Skeletal muscle tissue (tissue), 4 donors: ENCODE measurements around the gene TENM3. TPM values are rescaled to one million over a fixed set of nuclear protein-coding genes. Genes with fewer than 3 reads are reported as not detected.

Experiments
- H3K27ac ChIP-seq: one replicate; pipeline ENCODE4 v1.7.0; 2013; ENCODE audit warnings: mild to moderate bottlenecking, low read depth, low read length, inconsistent platforms
- H3K27me3 ChIP-seq, 3 donors: one replicate each; pipeline ENCODE4 v1.7.0; 2013; ENCODE audit warnings: low read length in 3 of 3; ENCODE audit not compliant: control insufficient read depth in 3 of 3, insufficient read depth in 3 of 3
- H3K36me3 ChIP-seq, 3 donors: one replicate each; pipeline ENCODE4 v1.7.0; 2013; ENCODE audit warnings: low read length in 3 of 3; ENCODE audit not compliant: control insufficient read depth in 3 of 3, insufficient read depth in 3 of 3
- H3K4me1 ChIP-seq, 3 donors: one replicate each; pipeline ENCODE4 v1.7.0; 2013; ENCODE audit warnings: low read length in 3 of 3, mild to moderate bottlenecking in 3 of 3; ENCODE audit not compliant: control insufficient read depth in 3 of 3, insufficient read depth in 3 of 3
- H3K4me3 ChIP-seq, 3 donors: one replicate each; pipeline ENCODE4 v1.7.0; 2013; ENCODE audit warnings: low read length in 3 of 3
- H3K9ac ChIP-seq, 3 donors: one replicate each; pipeline ENCODE4 v1.7.0; 2013; ENCODE audit warnings: low read length in 3 of 3, mild to moderate bottlenecking in 3 of 3, moderate library complexity in 2 of 3, low read depth in 1 of 3
- H3K9me3 ChIP-seq, 3 donors: one replicate each; pipeline ENCODE4 v1.7.0; 2013; ENCODE audit warnings: low read length in 3 of 3; ENCODE audit not compliant: control insufficient read depth in 3 of 3
- total RNA-seq: library from RNA; depleted of rRNA; stranded (reverse); fragments of >200 nt; gene quantifications from one replicate; pipeline ENCODE4 v1.2.3, GENCODE V29; 2014
- donor health status: Osteomylitis.

Gene TENM3
- total RNA-seq, 1 donor from 2014 or later = 29.7 TPM

GRCh38 chr4:182425302-182425701 lies 182.1 kb downstream of the TENM3 start:
- Histone ChIP-seq H3K27ac (no peak overlapping the region), H3K9me3 (no peaks in the 10 kb centered on the region), H3K36me3 (no peaks in the 10 kb centered on the region), H3K27me3 (no peaks in the 10 kb centered on the region), H3K9ac (no peak overlapping the region), H3K4me1 (no peaks in the 10 kb centered on the region), H3K4me3 (no peak overlapping the region)

DNA sequence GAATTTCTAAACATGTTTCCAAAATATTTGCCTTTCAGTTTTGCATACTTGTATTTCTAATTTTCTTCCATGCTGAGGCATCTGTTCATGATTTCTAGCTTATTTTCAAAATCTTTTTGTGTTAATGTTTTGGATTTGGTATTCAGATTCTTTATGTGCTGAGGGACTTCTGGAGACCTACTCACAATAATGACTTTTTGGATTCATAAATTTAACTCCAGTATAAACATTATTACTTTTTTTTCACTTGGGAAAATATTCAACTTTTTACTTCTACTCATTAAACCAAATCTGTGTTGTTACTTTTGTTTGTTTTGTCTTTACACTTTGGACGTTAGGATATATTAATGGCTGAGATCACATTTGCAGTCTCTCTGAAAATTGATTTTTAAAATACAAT lies 183.7 kb downstream of the TENM3 start:
- no peaks in the 10 kb centered on the region for H3K36me3 ChIP-seq
- H3K27ac ChIP-seq = no peak overlapping the region
- H3K9me3 ChIP-seq = no peaks in the 10 kb centered on the region
- no peaks in the 10 kb centered on the region for H3K27me3 ChIP-seq
- H3K4me1 ChIP-seq = no peaks in the 10 kb centered on the region
- H3K4me3 ChIP-seq = no peak overlapping the region
- H3K9ac ChIP-seq = no peak overlapping the region

DNA sequence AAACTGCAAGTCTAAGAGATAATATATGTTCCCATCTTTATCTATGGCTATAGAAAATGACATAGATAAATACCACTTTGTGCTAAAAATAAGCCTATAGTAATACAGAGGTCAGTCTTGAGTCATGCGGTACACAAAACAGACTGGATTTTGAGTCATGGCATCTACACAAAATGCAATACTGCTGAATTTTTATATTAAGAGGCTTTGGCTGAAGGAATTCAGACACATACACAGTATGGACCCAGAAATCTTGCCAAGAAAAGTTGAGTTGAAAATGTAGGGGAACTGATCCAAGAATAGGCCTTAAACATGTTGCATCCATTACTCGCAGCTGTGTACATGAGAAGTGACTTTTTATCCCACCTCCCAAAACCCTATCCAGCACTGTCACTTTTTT lies 184.4 kb downstream of the TENM3 start:
- Histone ChIP-seq H3K36me3 (no peaks in the 10 kb centered on the region), H3K27me3 (no peaks in the 10 kb centered on the region), H3K4me1 (peaks cover 0 to 2% (median 0%) of the 10 kb centered on the region in 3 donors), H3K9me3 (no peaks in the 10 kb centered on the region), H3K27ac (no peak overlapping the region), H3K4me3 (no peak overlapping the region), H3K9ac (no peak overlapping the region)

- no peak overlapping the region for H3K27ac ChIP-seq
- H3K36me3 ChIP-seq = no peaks in the 10 kb centered on the region
- H3K9me3 ChIP-seq = no peaks in the 10 kb centered on the region
- H3K4me3 ChIP-seq = no peak overlapping the region
- H3K4me1 ChIP-seq = peaks cover 5 to 10% (median 7%) of the 10 kb centered on the region in 3 donors
- H3K9ac ChIP-seq = no peak overlapping the region
- no peaks in the 10 kb centered on the region for H3K27me3 ChIP-seq
Observed at GRCh38 chr4:182429896-182430295, 186.7 kb downstream of the TENM3 start.

DNA sequence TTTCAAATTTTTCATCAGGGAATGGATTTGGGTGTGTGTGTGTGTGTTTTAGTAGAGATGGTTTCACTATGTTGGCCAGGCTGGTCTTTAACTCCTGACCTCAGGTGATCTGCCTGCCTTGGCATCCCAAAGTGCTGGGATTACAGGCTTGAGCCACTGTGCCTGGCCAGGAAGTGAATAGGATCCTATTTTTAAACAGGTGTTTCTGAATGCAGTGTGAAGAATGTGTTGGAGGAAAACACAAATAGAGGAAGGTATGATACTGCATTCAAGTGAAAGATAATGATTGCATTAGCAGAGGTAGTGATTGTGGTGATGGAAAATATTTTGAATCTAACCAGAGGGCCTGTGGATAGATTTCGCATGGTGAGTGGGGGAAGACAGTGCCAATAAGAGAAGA lies 189.6 kb downstream of the TENM3 start:
- Histone ChIP-seq H3K27me3 (no peaks in the 10 kb centered on the region), H3K27ac (no peak overlapping the region)

GRCh38 chr4:182434720-182435119 lies 191.5 kb downstream of the TENM3 start:
- Histone ChIP-seq H3K9ac (no peak overlapping the region), H3K4me3 (no peak overlapping the region), H3K36me3 (no peaks in the 10 kb centered on the region), H3K27me3 (no peaks in the 10 kb centered on the region), H3K4me1 (peaks cover 5 to 10% (median 9%) of the 10 kb centered on the region in 3 donors), H3K9me3 (no peaks in the 10 kb centered on the region), H3K27ac (no peak overlapping the region)

More for the DNA sequence above, 189.6 kb downstream of the TENM3 start:
- Histone ChIP-seq H3K4me3 (no peak overlapping the region), H3K9ac (no peak overlapping the region), H3K4me1 (peaks cover 5 to 10% (median 9%) of the 10 kb centered on the region in 3 donors), H3K9me3 (no peaks in the 10 kb centered on the region), H3K36me3 (no peaks in the 10 kb centered on the region)

DNA sequence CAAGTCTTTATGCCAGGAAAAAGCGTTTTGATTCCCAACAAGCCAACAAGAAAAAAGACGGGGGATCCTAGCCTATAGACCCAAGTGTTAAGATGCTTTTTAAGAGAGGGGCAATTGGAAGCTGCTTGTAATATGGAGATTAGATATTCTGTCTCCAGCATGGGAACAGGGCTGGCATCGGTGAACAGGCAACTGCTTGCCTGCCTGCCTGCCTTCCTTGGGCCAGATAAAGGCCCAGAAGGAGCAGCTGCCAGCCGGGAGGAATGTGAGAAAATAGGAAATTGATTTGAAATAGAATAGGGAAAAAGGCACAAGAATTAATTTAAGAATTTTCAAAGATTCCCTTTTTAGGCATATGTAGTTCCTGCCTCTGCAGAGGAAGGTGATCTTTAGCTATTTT lies 192.2 kb downstream of the TENM3 start:
- Histone ChIP-seq H3K27me3 (no peaks in the 10 kb centered on the region), H3K4me3 (no peak overlapping the region), H3K9ac (no peak overlapping the region), H3K36me3 (no peaks in the 10 kb centered on the region), H3K9me3 (no peaks in the 10 kb centered on the region), H3K4me1 (peaks cover 5 to 10% (median 9%) of the 10 kb centered on the region in 3 donors), H3K27ac (no peak overlapping the region)

GRCh38 chr4:182443070-182443469 lies 199.9 kb downstream of the TENM3 start:
- peaks cover 0 to 4% (median 1%) of the 10 kb centered on the region in 3 donors for H3K4me1 ChIP-seq
- no peaks in the 10 kb centered on the region for H3K36me3 ChIP-seq
- peaks cover 0 to 2% (median 0%) of the 10 kb centered on the region in 3 donors for H3K27me3 ChIP-seq
- no peaks in the 10 kb centered on the region for H3K9me3 ChIP-seq
- no peak overlapping the region for H3K4me3 ChIP-seq
- H3K9ac ChIP-seq = no peak overlapping the region
- no peak overlapping the region for H3K27ac ChIP-seq

DNA sequence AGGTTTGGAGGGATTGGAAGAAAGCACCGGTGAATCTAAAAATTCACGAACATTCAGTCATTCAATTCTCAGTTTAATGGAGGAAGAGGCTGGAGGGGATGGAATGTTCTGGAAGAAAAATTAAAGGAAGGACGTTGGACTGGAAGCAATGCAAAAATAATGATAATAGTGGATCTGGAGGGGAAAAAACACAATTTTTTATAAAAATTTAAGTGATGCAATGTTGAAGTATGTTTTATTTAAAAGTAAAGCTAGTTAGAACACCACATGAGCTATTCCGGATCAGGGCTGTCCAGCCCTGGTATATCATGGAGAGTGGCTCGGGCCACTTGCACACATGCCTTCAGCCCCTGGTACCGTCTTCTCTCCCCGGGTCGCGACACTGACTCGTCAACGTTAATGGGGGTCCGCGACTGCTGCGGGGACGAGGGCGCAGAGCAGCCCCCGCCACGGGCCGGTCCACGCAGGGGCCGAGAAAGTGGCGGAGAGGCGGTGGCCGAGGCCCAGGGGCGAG lies 204.6 kb downstream of the TENM3 start:
- H3K27ac ChIP-seq = peak overlapping the region; percentile 66
- H3K9me3 ChIP-seq = no peaks in the 10 kb centered on the region
- peaks cover 4 to 7% (median 5%) of the 10 kb centered on the region in 3 donors for H3K4me1 ChIP-seq
- no peaks in the 10 kb centered on the region for H3K36me3 ChIP-seq
- H3K4me3 ChIP-seq = peak overlapping the region; percentile 74 to 84 (median 80)
- peaks cover 0 to 10% (median 0%) of the 10 kb centered on the region in 3 donors for H3K27me3 ChIP-seq
- H3K9ac ChIP-seq = peak overlapping the region; percentile 79 to 85 (median 84)

- H3K9me3 ChIP-seq = no peaks in the 10 kb centered on the region
- peaks cover 4 to 7% (median 5%) of the 10 kb centered on the region in 3 donors for H3K4me1 ChIP-seq
- H3K27me3 ChIP-seq = peaks cover 0 to 8% (median 0%) of the 10 kb centered on the region in 3 donors
- H3K9ac ChIP-seq = peak overlapping the region; percentile 79 to 85 (median 84)
- H3K4me3 ChIP-seq = peak overlapping the region; percentile 74 to 84 (median 80)
- no peaks in the 10 kb centered on the region for H3K36me3 ChIP-seq
- H3K27ac ChIP-seq = peak overlapping the region; percentile 66
Observed at GRCh38 chr4:182448281-182449151, 205.3 kb downstream of the TENM3 start.
